ENCODE data around the gene C12orf42.
A peak's percentile ranks its signal among the peaks of the same experiment; 100 is the strongest.

Gene C12orf42

GRCh38 chr12:103495469-103496456 is at the start of gene C12orf42:
Gene C12orf42 (minus strand): TSS chr12:103495968. CDS start chr12:103478426, 17,542 bp downstream.
- peak; percentile 73 for DNase-seq

GRCh38 chr12:103542078-103542477 is 46.3 kb upstream of the C12orf42 start:
- no peak for DNase-seq

GRCh38 chr12:103540319-103540718 is 44.6 kb upstream of the C12orf42 start:
- no peak for DNase-seq

- DNase-seq, result no peak
These were observed 42.6 kb upstream of the C12orf42 start for GRCh38 chr12:103538397-103538796.

GRCh38 chr12:103530307-103531066 is 34.7 kb upstream of the C12orf42 start:
- DNase-seq, result no peak

GRCh38 chr12:103529306-103529705 is 33.5 kb upstream of the C12orf42 start:
- no peak for DNase-seq

GRCh38 chr12:103524238-103524875 is 28.6 kb upstream of the C12orf42 start:
- no peak for DNase-seq

- DNase-seq, result no peak
These were observed 28.0 kb upstream of the C12orf42 start for GRCh38 chr12:103523771-103524170.

GRCh38 chr12:103520686-103521215 is 25.0 kb upstream of the C12orf42 start:
- DNase-seq, result no peak

GRCh38 chr12:103519632-103520031 is 23.9 kb upstream of the C12orf42 start:
- DNase-seq, result no peak

GRCh38 chr12:103518899-103519298 is 23.1 kb upstream of the C12orf42 start:
- DNase-seq, result no peak

- DNase-seq, result no peak
These were observed 21.4 kb upstream of the C12orf42 start for GRCh38 chr12:103517161-103517560.

- DNase-seq, result no peak
These were observed 19.6 kb upstream of the C12orf42 start for GRCh38 chr12:103515341-103515740.

- DNase-seq, result no peak
These were observed 18.1 kb upstream of the C12orf42 start for GRCh38 chr12:103513875-103514274.

GRCh38 chr12:103505371-103506236 is 9.8 kb upstream of the C12orf42 start:
- DNase-seq, result no peak

GRCh38 chr12:103504606-103505005 is 8.8 kb upstream of the C12orf42 start:
- no peak for DNase-seq

- DNase-seq, result no peak
These were observed 8.0 kb upstream of the C12orf42 start for GRCh38 chr12:103503546-103504480.

- DNase-seq, result no peak
These were observed 5.7 kb upstream of the C12orf42 start for GRCh38 chr12:103501447-103501846.

- no peak for DNase-seq
These were observed 3.8 kb upstream of the C12orf42 start for GRCh38 chr12:103499571-103499970.

GRCh38 chr12:103498990-103499389 is 3.2 kb upstream of the C12orf42 start:
- DNase-seq, result no peak

Measured in NCI-H1092 treated with DMSO at 0.1 percent for 48 hours (cell line).